Measurements from ENCODE around the gene P3H1. TPM values are rescaled to one million over a fixed set of nuclear protein-coding genes. Genes with fewer than 3 reads are reported as not detected.

Gene P3H1
- total and polyA plus RNA-seq, 2 of the 13 experiments (the other 11 are each of a cell fraction or from before 2014, with no cell fraction given): 64.6 to 120 TPM

- TF ChIP-seq, protein P1, sequence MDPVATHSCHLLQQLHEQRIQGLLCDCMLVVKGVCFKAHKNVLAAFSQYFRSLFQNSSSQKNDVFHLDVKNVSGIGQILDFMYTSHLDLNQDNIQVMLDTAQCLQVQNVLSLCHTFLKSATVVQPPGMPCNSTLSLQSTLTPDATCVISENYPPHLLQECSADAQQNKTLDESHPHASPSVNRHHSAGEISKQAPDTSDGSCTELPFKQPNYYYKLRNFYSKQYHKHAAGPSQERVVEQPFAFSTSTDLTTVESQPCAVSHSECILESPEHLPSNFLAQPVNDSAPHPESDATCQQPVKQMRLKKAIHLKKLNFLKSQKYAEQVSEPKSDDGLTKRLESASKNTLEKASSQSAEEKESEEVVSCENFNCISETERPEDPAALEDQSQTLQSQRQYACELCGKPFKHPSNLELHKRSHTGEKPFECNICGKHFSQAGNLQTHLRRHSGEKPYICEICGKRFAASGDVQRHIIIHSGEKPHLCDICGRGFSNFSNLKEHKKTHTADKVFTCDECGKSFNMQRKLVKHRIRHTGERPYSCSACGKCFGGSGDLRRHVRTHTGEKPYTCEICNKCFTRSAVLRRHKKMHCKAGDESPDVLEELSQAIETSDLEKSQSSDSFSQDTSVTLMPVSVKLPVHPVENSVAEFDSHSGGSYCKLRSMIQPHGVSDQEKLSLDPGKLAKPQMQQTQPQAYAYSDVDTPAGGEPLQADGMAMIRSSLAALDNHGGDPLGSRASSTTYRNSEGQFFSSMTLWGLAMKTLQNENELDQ (CRISPR knock-in tag; IDR thresholded peaks at IDR 0.05; ENCODE audit: borderline replicate concordance): no peak
- TF ChIP-seq ISL2 (CRISPR knock-in tag; IDR thresholded peaks at IDR 0.05): peak; percentile 54; the same call in 1 of the 2 replicates
- TF ChIP-seq, protein P2, sequence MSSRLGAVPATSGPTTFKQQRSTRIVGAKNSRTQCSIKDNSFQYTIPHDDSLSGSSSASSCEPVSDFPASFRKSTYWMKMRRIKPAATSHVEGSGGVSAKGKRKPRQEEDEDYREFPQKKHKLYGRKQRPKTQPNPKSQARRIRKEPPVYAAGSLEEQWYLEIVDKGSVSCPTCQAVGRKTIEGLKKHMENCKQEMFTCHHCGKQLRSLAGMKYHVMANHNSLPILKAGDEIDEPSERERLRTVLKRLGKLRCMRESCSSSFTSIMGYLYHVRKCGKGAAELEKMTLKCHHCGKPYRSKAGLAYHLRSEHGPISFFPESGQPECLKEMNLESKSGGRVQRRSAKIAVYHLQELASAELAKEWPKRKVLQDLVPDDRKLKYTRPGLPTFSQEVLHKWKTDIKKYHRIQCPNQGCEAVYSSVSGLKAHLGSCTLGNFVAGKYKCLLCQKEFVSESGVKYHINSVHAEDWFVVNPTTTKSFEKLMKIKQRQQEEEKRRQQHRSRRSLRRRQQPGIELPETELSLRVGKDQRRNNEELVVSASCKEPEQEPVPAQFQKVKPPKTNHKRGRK (CRISPR knock-in tag; IDR thresholded peaks at IDR 0.05): no peak
- no peak for TF ChIP-seq ZNF552 (CRISPR knock-in tag; IDR thresholded peaks at IDR 0.05; ENCODE audit: borderline replicate concordance)
- TF ChIP-seq CTCF (CRISPR knock-in tag; IDR thresholded peaks at IDR 0.05): no peak
- no peak for TF ChIP-seq ZMYM3 (CRISPR knock-in tag; IDR thresholded peaks at IDR 0.05)
- TF ChIP-seq BORCS8-MEF2B (CRISPR knock-in tag; IDR thresholded peaks at IDR 0.05): peak; percentile 72; the same call in 1 of the 2 replicates
- no peak for TF ChIP-seq ZNF776 (CRISPR knock-in tag; IDR thresholded peaks at IDR 0.05)
- TF ChIP-seq ZFP36L2 (CRISPR knock-in tag; IDR thresholded peaks at IDR 0.05): no peak
- no peak for TF ChIP-seq MZF1 (CRISPR knock-in tag; IDR thresholded peaks at IDR 0.05; ENCODE audit: borderline replicate concordance)
- TF ChIP-seq CENPX (CRISPR knock-in tag; IDR thresholded peaks at IDR 0.05): no peak
- no peak for TF ChIP-seq BRF2 (CRISPR knock-in tag; IDR thresholded peaks at IDR 0.05)
- TF ChIP-seq ZNF160 (CRISPR knock-in tag; IDR thresholded peaks at IDR 0.05): 0 out of 2 replicates have a peak, but pooled peaks have one; percentile 60
- no peak for TF ChIP-seq KAT2B (IDR thresholded peaks at IDR 0.05; ENCODE audit: borderline replicate concordance, low read depth, low read length)
- peak; percentile 59; the same call in 1 of the 2 replicates for TF ChIP-seq ATF7-NPFF (CRISPR knock-in tag; IDR thresholded peaks at IDR 0.05; ENCODE audit: low read depth)
- no peak for TF ChIP-seq EEA1 (CRISPR knock-in tag; IDR thresholded peaks at IDR 0.05; ENCODE audit: borderline replicate concordance)
- TF ChIP-seq ZNF441 (CRISPR knock-in tag; IDR thresholded peaks at IDR 0.05; ENCODE audit: borderline replicate concordance): no peak
- TF ChIP-seq ZNF549 (CRISPR knock-in tag; IDR thresholded peaks at IDR 0.05): no peak
- TF ChIP-seq ZNF44 (CRISPR knock-in tag; IDR thresholded peaks at IDR 0.05): no peak
- TF ChIP-seq GLI4 (CRISPR knock-in tag; IDR thresholded peaks at IDR 0.05; ENCODE audit: borderline replicate concordance): no peak
- TF ChIP-seq ZNF121 (CRISPR knock-in tag; IDR thresholded peaks at IDR 0.05): peak; percentile 40; the same call in 1 of the 2 replicates
- no peak for TF ChIP-seq ZFYVE20 (CRISPR knock-in tag; IDR thresholded peaks at IDR 0.05; ENCODE audit: borderline replicate concordance, low read depth)
These were observed 26.8 kb downstream of the P3H1 start, which contains the start of gene CLDN19 (continued) for GRCh38 chr1:42739753-42740700.

Measured in HepG2 (cell line).